Spleen (tissue), 11 donors: ENCODE measurements around the gene ACBD6. TPM values are rescaled to one million over a fixed set of nuclear protein-coding genes. Genes with fewer than 3 reads are reported as not detected.

Experiments used
- DNase-seq: peaks from one replicate; pipeline ENCODE4 v3.0.0-alpha.2; 2020
- H3K27ac ChIP-seq, 8 donors: fragments of 200-600 bp; sonication (generic) in 7 of 8; 1 replicate in 4 of 8; 2 replicates in 4 of 8; pipeline versions ENCODE4 v1.5.0 to v1.8.0; 2016 to 2021; ENCODE audit warnings: inconsistent platforms in 4 of 8, mild to moderate bottlenecking in 4 of 8, moderate library complexity in 1 of 8
- H3K27me3 ChIP-seq, 7 donors: fragments of 200-600 bp; sonication (generic) in 6 of 7; replicated peaks in 1 of 7; 1 replicate in 4 of 7; 2 replicates in 3 of 7; pipeline versions ENCODE4 v1.5.0 to v1.8.0; 2016 to 2021; ENCODE audit warnings: inconsistent platforms in 3 of 7, mild to moderate bottlenecking in 1 of 7
- H3K36me3 ChIP-seq, 6 donors: fragments of 200-600 bp; sonication (generic) in 5 of 6; 1 replicate in 4 of 6; 2 replicates in 2 of 6; pipeline versions ENCODE4 v1.5.0 to v1.8.0; 2016 to 2021; ENCODE audit warnings: inconsistent platforms in 2 of 6
- H3K4me1 ChIP-seq, 6 donors: fragments of 200-600 bp; sonication (generic) in 5 of 6; 1 replicate in 3 of 6; 2 replicates in 3 of 6; pipeline versions ENCODE4 v1.5.0 to v1.8.0; 2016 to 2021; ENCODE audit warnings: inconsistent platforms in 3 of 6
- H3K4me3 ChIP-seq, 8 donors: fragments of 200-600 bp; sonication (generic) in 7 of 8; 1 replicate in 4 of 8; 2 replicates in 4 of 8; pipeline versions ENCODE4 v1.5.0 to v1.8.0; 2016 to 2021; ENCODE audit warnings: inconsistent platforms in 4 of 8, mild to moderate bottlenecking in 4 of 8, moderate library complexity in 2 of 8
- H3K9me3 ChIP-seq, 8 donors: fragments of 200-600 bp; sonication (generic) in 7 of 8; 1 replicate in 4 of 8; 2 replicates in 4 of 8; pipeline versions ENCODE4 v1.5.0 to v1.8.0; 2016 to 2021; ENCODE audit warnings: inconsistent platforms in 4 of 8
- POLR2A ChIP-seq, 3 donors: fragments of 450-650 bp; IDR thresholded peaks; one replicate each; pipeline ENCODE4 v1.5.1; 2017; ENCODE audit warnings: antibody characterized with exemption in 3 of 3, mild to moderate bottlenecking in 1 of 3
- POLR2AphosphoS5 ChIP-seq, 3 donors: sonication (generic); formaldehyde crosslinking; IDR thresholded peaks; one replicate each; pipeline ENCODE4 v1.5.1; 2017; ENCODE audit warnings: antibody characterized with exemption in 3 of 3
- WGBS, 5 donors: extraction: QIAGEN DNeasy Blood & Tissue Kit in 3 of 5; methylation state at CpG; one replicate each; pipeline versions ENCODE4 v1.1.5 to v1.1.7; 2013 to 2018; 5-methylcytosine and 5-hydroxymethylcytosine counted together
- intact Hi-C: fragments of 100-400 bp; cut with DNase I; formaldehyde crosslinking; loops from one replicate; pipeline ENCODE4 v1.15.0; 2023; ENCODE audit warnings: low total_unique reads
- polyA plus RNA-seq, 3 donors: library from polyadenylated mRNA; stranded (reverse); fragments of 200-250 nt; gene quantifications; one replicate each; pipeline ENCODE4 v1.2.1, GENCODE V29; 2013
- total RNA-seq, 7 donors: library from RNA; depleted of rRNA in 3 of 7; stranded (reverse); fragments of >200 nt in 3 of 7; fragmentation: NEBNext Ultra II Directional in 4 of 7; extraction: Animal tissue kit (Norgen Biotek cat#: 25700) in 4 of 7; gene quantifications; one replicate each; pipeline versions ENCODE4 v1.1.0 to v1.2.1, GENCODE V29; 2016 to 2021
- TF ChIP-seq, protein P1 (sequence below), 11 experiments: fragments of 200-600 bp in 7 of 11; fragments of 450-650 bp in 4 of 11; sonication (generic) in 4 of 11; IDR thresholded peaks in 8 of 11; conservative IDR thresholded peaks in 3 of 11; 1 replicate in 7 of 11; 2 replicates in 4 of 11; pipeline versions ENCODE4 v1.4.0 to v1.8.0; 2016 to 2021; ENCODE audit warnings: antibody characterized with exemption in 11 of 11, inconsistent platforms in 4 of 11, mild to moderate bottlenecking in 1 of 11
- donor health status: healthy with polysubstance abuse.
- donor health status: DM: no; HTN: no; CAD: no; lungs with moderate emphysema.
- donor health status: DM: no; HTN: no; CAD: no.
- donor health status: Bipolar disorder and iron deficiency.
- donor health status: healthy.
- donor health status: DM: no; HTN: no; CAD: no.
- donor health status: DM: yes; HTN: yes; CAD: no.

The ACBD6 gene
- total and polyA plus RNA-seq, 10 donors = 27.2 to 62.9 (median 38.3) TPM

DNA sequence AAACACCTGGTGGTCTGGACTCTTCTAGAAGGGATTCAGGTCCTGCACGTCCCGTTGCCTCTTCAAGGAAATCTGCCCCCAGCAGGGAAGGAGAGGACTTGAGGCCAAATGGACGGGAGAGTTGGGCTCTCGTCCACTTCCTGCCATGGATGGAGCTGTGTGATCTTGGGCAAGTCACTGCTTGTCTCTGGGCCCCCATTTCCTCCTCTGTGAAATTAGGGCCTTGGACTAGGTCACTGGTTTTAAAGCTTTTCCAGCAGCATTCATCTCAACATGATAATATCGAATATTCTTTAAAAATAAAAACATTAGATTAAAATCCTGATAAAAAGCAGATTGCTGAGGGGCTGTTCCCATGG, 245.4 kb downstream of the ACBD6 start:
- peaks cover 0 to 17% (median 7%) of the 10 kb centered on the region in 6 donors for H3K4me1 ChIP-seq
- intact Hi-C loops = loop anchor here (10.0 kb wide), 2 partner anchors 158 to 218 kb away; no protein-coding TSS in a partner anchor
- DNase-seq = peak; percentile 43
- TF ChIP-seq POLR2AphosphoS5 (IDR thresholded peaks at IDR 0.05) (no peak), POLR2A (IDR thresholded peaks at IDR 0.05) (no peak)
- TF ChIP-seq, protein P1, sequence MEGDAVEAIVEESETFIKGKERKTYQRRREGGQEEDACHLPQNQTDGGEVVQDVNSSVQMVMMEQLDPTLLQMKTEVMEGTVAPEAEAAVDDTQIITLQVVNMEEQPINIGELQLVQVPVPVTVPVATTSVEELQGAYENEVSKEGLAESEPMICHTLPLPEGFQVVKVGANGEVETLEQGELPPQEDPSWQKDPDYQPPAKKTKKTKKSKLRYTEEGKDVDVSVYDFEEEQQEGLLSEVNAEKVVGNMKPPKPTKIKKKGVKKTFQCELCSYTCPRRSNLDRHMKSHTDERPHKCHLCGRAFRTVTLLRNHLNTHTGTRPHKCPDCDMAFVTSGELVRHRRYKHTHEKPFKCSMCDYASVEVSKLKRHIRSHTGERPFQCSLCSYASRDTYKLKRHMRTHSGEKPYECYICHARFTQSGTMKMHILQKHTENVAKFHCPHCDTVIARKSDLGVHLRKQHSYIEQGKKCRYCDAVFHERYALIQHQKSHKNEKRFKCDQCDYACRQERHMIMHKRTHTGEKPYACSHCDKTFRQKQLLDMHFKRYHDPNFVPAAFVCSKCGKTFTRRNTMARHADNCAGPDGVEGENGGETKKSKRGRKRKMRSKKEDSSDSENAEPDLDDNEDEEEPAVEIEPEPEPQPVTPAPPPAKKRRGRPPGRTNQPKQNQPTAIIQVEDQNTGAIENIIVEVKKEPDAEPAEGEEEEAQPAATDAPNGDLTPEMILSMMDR (IDR thresholded peaks at IDR 0.05 in 8 of 11, conservative IDR thresholded peaks at IDR 0.05 in 3 of 11) = no peak
- 59 to 70% (median 68%) methylated on average over 5 of the region's 5 CpGs for WGBS, 5 donors
- H3K9me3 ChIP-seq = no peaks in the 10 kb centered on the region
- no peaks in the 10 kb centered on the region for H3K36me3 ChIP-seq
- no peak overlapping the region for H3K4me3 ChIP-seq
- peaks cover 0 to 98% (median 27%) of the 10 kb centered on the region in 7 donors for H3K27me3 ChIP-seq
- no peak overlapping the region for H3K27ac ChIP-seq

GRCh38 chr1:180256341-180257027, 245.9 kb downstream of the ACBD6 start:
- Histone ChIP-seq H3K4me3 (no peak overlapping the region), H3K9me3 (no peaks in the 10 kb centered on the region), H3K36me3 (no peaks in the 10 kb centered on the region), H3K27ac (no peak overlapping the region), H3K4me1 (peaks cover 0 to 17% (median 7%) of the 10 kb centered on the region in 6 donors), H3K27me3 (peaks cover 0 to 97% (median 27%) of the 10 kb centered on the region in 7 donors)
- TF ChIP-seq POLR2A (IDR thresholded peaks at IDR 0.05) (no peak), POLR2AphosphoS5 (IDR thresholded peaks at IDR 0.05) (no peak)
- TF ChIP-seq, protein P1 (IDR thresholded peaks at IDR 0.05 in 8 of 11, conservative IDR thresholded peaks at IDR 0.05 in 3 of 11) = no peak
- intact Hi-C loops = loop anchor here (10.0 kb wide), 2 partner anchors 158 to 218 kb away; no protein-coding TSS in a partner anchor
- peak; percentile 57 for DNase-seq
- WGBS, 5 donors = 73 to 86% (median 82%) methylated on average over 11 to 15 of the region's 15 CpGs

GRCh38 chr1:180255536-180256340, 246.6 kb downstream of the ACBD6 start:
- intact Hi-C loops = loop anchor here (10.0 kb wide), 2 partner anchors 159 to 219 kb away; no protein-coding TSS in a partner anchor
- Histone ChIP-seq H3K4me3 (no peak overlapping the region), H3K36me3 (no peaks in the 10 kb centered on the region), H3K4me1 (peaks cover 0 to 17% (median 7%) of the 10 kb centered on the region in 6 donors), H3K9me3 (no peaks in the 10 kb centered on the region), H3K27me3 (peaks cover 0 to 90% (median 27%) of the 10 kb centered on the region in 7 donors), H3K27ac (no peak overlapping the region)
- WGBS, 5 donors = 77 to 90% (median 82%) methylated on average over 14 to 18 of the region's 18 CpGs
- TF ChIP-seq, protein P1 (IDR thresholded peaks at IDR 0.05 in 8 of 11, conservative IDR thresholded peaks at IDR 0.05 in 3 of 11) = no peak
- TF ChIP-seq POLR2A (IDR thresholded peaks at IDR 0.05) = no peak
- TF ChIP-seq POLR2AphosphoS5 (IDR thresholded peaks at IDR 0.05) = no peak
- DNase-seq = peak; percentile 51
